ENCODE measurements around the gene TGFBR2. TPM values are rescaled to one million over a fixed set of nuclear protein-coding genes. Genes with fewer than 3 reads are reported as not detected.

TGFBR2 gene
- polyA plus RNA-seq, 4 donors: 6.0 to 77.5 (median 31.9) TPM

DNA sequence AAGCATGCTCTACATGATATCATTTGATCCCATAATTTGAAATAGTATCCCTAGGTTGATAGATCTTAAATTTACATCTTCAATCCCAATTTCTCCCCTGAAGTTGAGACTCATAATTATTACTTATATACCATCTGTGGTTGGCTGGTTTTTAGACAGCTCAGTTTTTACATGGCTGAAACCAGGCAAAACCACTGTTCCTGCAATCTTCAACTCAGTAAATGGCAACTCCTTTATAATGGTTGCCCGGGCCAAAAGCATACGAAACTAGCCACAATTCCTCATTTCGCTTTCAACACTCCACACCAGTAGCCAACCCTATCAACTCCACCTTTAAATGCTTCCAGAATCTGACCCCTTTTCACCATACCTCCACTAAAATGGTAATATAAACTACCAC, 118.5 kb downstream of the TGFBR2 start:
- FAIRE-seq: no peak
- WGBS, 3 donors: 88 to 95% (median 91%) methylated on average over 3 of the region's 3 CpGs
- H3K4me1 ChIP-seq (ENCODE audit: control insufficient read depth in 3 of 3, insufficient read depth in 2 of 3, low read depth in 1 of 3, low read length in 2 of 3): peaks cover 0 to 3% (median 0%) of the 10 kb centered on the region in 3 donors

DNA sequence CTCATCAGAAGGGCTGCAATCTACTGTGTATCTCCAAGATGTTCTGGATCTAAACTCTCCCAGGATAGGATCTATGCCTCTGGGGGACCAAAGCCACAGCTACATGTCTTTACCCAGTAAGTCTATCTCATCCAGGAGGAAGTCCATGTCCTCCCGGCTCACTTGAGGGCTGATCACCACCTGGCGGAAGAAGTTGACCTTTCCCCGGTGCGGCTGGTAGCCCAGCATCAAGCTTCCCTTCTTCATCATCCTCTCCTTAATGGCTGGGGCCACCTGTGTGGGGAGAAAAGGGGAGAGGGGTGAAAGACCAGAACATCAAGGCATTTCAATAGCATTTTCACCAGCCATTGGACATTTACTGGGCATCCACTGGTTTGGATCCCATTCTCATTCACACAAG, 121.7 kb downstream of the TGFBR2 start:
- FAIRE-seq (no peak), DNase-seq (no peak)
- WGBS, 3 donors: 94 to 99% (median 97%) methylated on average over 4 of the region's 4 CpGs
- no peaks in the 10 kb centered on the region for H3K9me3 ChIP-seq (ENCODE audit: control insufficient read depth in 2 of 2, insufficient read depth in 1 of 2, low read depth in 1 of 2, low read length in 1 of 2)
- no peak overlapping the region for H3K27ac ChIP-seq (ENCODE audit: low read depth in 1 of 3, low read length in 2 of 3)
- H3K4me1 ChIP-seq (ENCODE audit: control insufficient read depth in 3 of 3, insufficient read depth in 2 of 3, low read depth in 1 of 3, low read length in 2 of 3): no peaks in the 10 kb centered on the region
- H3K36me3 ChIP-seq (ENCODE audit: control insufficient read depth in 3 of 3, insufficient read depth in 2 of 3, low read depth in 1 of 3, low read length in 3 of 3): no peaks in the 10 kb centered on the region
- H3K4me3 ChIP-seq (ENCODE audit: low read depth in 1 of 3, low read length in 3 of 3): no peak overlapping the region
- H3K27me3 ChIP-seq (ENCODE audit: control insufficient read depth in 3 of 3, insufficient read depth in 3 of 3, low read length in 3 of 3): no peaks in the 10 kb centered on the region

More for the DNA sequence above, 118.5 kb downstream of the TGFBR2 start:
- H3K9me3 ChIP-seq (ENCODE audit: control insufficient read depth in 2 of 2, insufficient read depth in 1 of 2, low read depth in 1 of 2, low read length in 1 of 2): no peaks in the 10 kb centered on the region
- no peak overlapping the region for H3K27ac ChIP-seq (ENCODE audit: low read depth in 1 of 3, low read length in 2 of 3)
- H3K27me3 ChIP-seq (ENCODE audit: control insufficient read depth in 3 of 3, insufficient read depth in 3 of 3, low read length in 3 of 3): no peaks in the 10 kb centered on the region
- no peaks in the 10 kb centered on the region for H3K36me3 ChIP-seq (ENCODE audit: control insufficient read depth in 3 of 3, insufficient read depth in 2 of 3, low read depth in 1 of 3, low read length in 3 of 3)
- H3K4me3 ChIP-seq (ENCODE audit: low read depth in 1 of 3, low read length in 3 of 3): no peak overlapping the region
- DNase-seq: no peak

DNA sequence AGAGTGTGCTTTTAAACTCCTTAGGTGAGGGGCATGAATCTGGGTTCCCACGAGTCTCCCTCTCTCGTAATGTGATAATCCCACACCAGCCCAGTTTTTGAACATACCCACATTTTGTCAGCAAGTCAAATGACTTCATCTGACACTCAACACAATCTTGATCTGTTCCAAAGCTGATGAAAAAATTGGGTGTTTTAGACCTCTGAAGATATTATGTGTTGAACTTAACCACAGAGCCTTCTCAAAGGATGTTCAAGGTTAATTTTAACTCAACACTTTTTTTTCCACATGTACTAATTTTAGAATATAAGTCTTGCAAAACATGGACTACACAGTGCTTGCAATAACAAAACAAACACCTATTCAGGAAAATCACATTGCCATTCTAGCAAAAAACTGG, 123.1 kb downstream of the TGFBR2 start:
- no peak for DNase-seq
- Histone ChIP-seq H3K4me3 (ENCODE audit: low read depth in 1 of 3, low read length in 3 of 3) (no peak overlapping the region), H3K4me1 (ENCODE audit: control insufficient read depth in 3 of 3, insufficient read depth in 2 of 3, low read depth in 1 of 3, low read length in 2 of 3) (no peaks in the 10 kb centered on the region), H3K36me3 (ENCODE audit: control insufficient read depth in 3 of 3, insufficient read depth in 2 of 3, low read depth in 1 of 3, low read length in 3 of 3) (no peaks in the 10 kb centered on the region), H3K27ac (ENCODE audit: low read depth in 1 of 3, low read length in 2 of 3) (no peak overlapping the region), H3K9me3 (ENCODE audit: control insufficient read depth in 2 of 2, insufficient read depth in 1 of 2, low read depth in 1 of 2, low read length in 1 of 2) (no peaks in the 10 kb centered on the region), H3K27me3 (ENCODE audit: control insufficient read depth in 3 of 3, insufficient read depth in 3 of 3, low read length in 3 of 3) (no peaks in the 10 kb centered on the region)
- no peak for FAIRE-seq
- WGBS, 3 donors: 76 to 92% (median 87%) methylated on average over 2 of the region's 2 CpGs

DNA sequence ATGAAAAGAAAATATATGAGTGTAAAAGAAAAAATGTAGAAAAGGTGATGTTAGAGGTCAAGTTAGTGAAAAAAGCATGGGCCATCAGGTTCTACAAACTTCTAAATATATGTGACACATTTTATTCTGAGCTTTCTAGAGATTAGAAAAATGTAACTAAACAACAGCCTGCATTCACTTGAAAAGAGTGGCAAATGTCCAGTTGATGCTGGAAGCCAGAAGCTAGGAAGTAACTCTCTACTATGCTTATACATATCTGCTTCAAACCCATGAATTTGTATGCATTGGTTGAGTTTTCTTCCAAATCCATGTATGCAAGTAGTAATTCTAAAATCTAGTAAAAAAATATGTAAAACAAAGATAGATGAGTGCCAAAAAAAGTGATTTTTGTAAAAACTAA, 123.5 kb downstream of the TGFBR2 start:
- Histone ChIP-seq H3K36me3 (ENCODE audit: control insufficient read depth in 3 of 3, insufficient read depth in 2 of 3, low read depth in 1 of 3, low read length in 3 of 3) (no peaks in the 10 kb centered on the region), H3K4me3 (ENCODE audit: low read depth in 1 of 3, low read length in 3 of 3) (no peak overlapping the region), H3K9me3 (ENCODE audit: control insufficient read depth in 2 of 2, insufficient read depth in 1 of 2, low read depth in 1 of 2, low read length in 1 of 2) (no peaks in the 10 kb centered on the region), H3K27me3 (ENCODE audit: control insufficient read depth in 3 of 3, insufficient read depth in 3 of 3, low read length in 3 of 3) (no peaks in the 10 kb centered on the region), H3K27ac (ENCODE audit: low read depth in 1 of 3, low read length in 2 of 3) (no peak overlapping the region), H3K4me1 (ENCODE audit: control insufficient read depth in 3 of 3, insufficient read depth in 2 of 3, low read depth in 1 of 3, low read length in 2 of 3) (no peaks in the 10 kb centered on the region)
- DNase-seq (no peak), FAIRE-seq (no peak)

DNA sequence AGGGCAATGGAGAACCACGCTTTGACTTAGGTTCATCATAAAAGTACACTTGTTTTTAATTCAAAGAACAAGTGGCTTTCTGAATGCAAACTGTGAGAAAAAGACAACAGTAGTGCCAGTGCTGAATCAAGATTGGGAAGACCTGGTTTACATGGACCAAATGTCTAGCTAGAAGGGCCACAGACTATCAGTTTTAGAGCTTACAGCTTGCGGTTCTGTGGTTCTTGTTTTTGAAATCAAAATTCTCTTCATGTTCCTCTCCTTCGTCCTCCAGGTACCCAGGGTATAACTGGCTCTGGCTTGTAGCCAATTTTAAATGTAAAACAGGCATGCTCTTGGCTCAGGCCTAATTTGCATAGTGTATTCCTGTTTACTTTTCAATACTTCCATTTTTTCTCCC, 124.6 kb downstream of the TGFBR2 start:
- WGBS, 3 donors: 80 to 82% (median 82%) methylated on average over 3 of the region's 3 CpGs
- no peaks in the 10 kb centered on the region for H3K27me3 ChIP-seq (ENCODE audit: control insufficient read depth in 3 of 3, insufficient read depth in 3 of 3, low read length in 3 of 3)
- peaks cover 0 to 2% of the 10 kb centered on the region in 2 donors for H3K9me3 ChIP-seq (ENCODE audit: control insufficient read depth in 2 of 2, insufficient read depth in 1 of 2, low read depth in 1 of 2, low read length in 1 of 2)
- no peak overlapping the region for H3K27ac ChIP-seq (ENCODE audit: low read depth in 1 of 3, low read length in 2 of 3)
- DNase-seq (no peak), FAIRE-seq (no peak)
- no peaks in the 10 kb centered on the region for H3K36me3 ChIP-seq (ENCODE audit: control insufficient read depth in 3 of 3, insufficient read depth in 2 of 3, low read depth in 1 of 3, low read length in 3 of 3)
- no peak overlapping the region for H3K4me3 ChIP-seq (ENCODE audit: low read depth in 1 of 3, low read length in 3 of 3)
- no peaks in the 10 kb centered on the region for H3K4me1 ChIP-seq (ENCODE audit: control insufficient read depth in 3 of 3, insufficient read depth in 2 of 3, low read depth in 1 of 3, low read length in 2 of 3)

DNA sequence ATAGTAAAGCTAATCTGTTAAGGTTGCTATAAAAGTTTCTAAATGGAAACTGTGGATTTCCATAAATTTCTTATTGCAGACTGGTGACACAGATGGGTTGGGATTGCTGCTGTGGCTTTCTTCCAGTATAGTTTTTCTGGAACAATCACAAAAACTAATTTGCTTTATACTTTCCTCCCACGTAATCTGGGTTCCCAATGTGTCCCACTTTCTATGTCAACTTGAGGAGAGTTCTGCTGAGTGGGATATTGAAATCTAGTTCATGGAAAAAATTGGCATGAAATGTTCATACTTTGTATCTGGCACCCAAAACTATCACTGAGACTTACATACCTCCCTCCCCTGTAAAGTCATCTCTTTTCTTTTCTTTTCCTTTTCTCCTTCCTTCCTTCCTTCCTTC, 126.8 kb downstream of the TGFBR2 start:
- no peak overlapping the region for H3K27ac ChIP-seq (ENCODE audit: low read depth in 1 of 3, low read length in 2 of 3)
- no peak overlapping the region for H3K4me3 ChIP-seq (ENCODE audit: low read depth in 1 of 3, low read length in 3 of 3)
- no peak for DNase-seq
- no peak for FAIRE-seq
- H3K4me1 ChIP-seq (ENCODE audit: control insufficient read depth in 3 of 3, insufficient read depth in 2 of 3, low read depth in 1 of 3, low read length in 2 of 3): no peaks in the 10 kb centered on the region
- WGBS, 3 donors: 73 to 89% (median 87%) methylated on average over 1 of the region's 1 CpG
- H3K36me3 ChIP-seq (ENCODE audit: control insufficient read depth in 3 of 3, insufficient read depth in 2 of 3, low read depth in 1 of 3, low read length in 3 of 3): no peaks in the 10 kb centered on the region
- peaks cover 0 to 2% of the 10 kb centered on the region in 2 donors for H3K9me3 ChIP-seq (ENCODE audit: control insufficient read depth in 2 of 2, insufficient read depth in 1 of 2, low read depth in 1 of 2, low read length in 1 of 2)
- no peaks in the 10 kb centered on the region for H3K27me3 ChIP-seq (ENCODE audit: control insufficient read depth in 3 of 3, insufficient read depth in 3 of 3, low read length in 3 of 3)

DNA sequence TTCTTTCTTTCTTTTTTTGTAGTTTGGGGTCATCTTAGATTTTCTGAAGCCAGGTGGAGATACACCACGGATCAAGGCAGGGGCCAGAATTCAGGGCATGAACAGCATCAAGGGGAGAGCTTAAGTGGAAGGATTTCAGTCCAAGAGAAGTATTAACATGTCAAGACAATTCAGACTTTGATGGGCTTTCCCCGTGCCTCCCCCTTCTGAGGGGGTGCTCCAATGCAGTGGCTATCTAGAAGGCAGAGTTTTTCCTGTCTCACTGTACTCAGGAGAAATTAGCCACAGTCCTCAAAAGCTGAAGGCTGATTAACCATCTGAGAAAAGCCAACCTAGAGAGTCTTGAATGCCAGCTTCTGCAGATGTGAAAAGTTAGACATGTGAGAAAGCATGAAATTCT, 127.3 kb downstream of the TGFBR2 start:
- no peaks in the 10 kb centered on the region for H3K36me3 ChIP-seq (ENCODE audit: control insufficient read depth in 3 of 3, insufficient read depth in 2 of 3, low read depth in 1 of 3, low read length in 3 of 3)
- 63 to 80% (median 74%) methylated on average over 2 of the region's 2 CpGs for WGBS, 3 donors
- no peak for FAIRE-seq

DNA sequence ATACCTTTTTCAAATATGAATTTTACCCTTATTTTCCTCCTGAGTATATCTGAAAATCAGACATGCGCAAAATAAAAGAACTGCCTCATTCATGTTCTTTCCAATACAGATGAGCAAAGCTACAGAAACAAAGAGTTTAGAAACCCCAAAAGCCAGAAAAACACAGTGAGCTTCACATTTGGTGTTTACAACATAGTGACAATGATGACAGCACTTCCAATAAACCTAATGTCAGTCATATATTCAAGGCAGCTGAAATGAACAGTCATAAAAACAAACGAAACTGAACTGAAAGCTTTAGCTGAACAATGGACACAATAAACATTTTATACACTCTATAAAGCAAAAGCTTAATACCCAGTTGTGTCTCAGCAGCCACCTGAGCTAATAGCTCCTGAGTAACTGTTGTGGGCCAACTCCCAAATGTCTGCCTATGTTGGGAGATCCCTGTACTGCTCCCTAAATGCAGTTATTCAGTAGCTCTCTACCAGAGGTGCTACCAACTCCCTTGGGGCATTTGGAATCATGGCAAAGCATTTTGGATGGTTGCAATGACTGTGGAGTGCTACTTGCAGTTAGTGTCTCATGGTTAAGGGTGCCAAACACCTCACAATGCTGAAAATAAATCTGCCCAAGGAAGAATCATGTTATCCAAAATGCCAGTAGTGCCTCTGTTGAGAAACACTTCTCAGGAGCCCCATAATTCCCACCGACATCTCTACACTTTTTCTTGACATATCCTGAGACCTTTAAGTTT, 131.5 kb downstream of the TGFBR2 start:
- 68 to 79% (median 68%) methylated on average over 3 of the region's 3 CpGs for WGBS, 3 donors
- H3K36me3 ChIP-seq (ENCODE audit: control insufficient read depth in 3 of 3, insufficient read depth in 2 of 3, low read depth in 1 of 3, low read length in 3 of 3): no peaks in the 10 kb centered on the region
- no peaks in the 10 kb centered on the region for H3K4me1 ChIP-seq (ENCODE audit: control insufficient read depth in 3 of 3, insufficient read depth in 2 of 3, low read depth in 1 of 3, low read length in 2 of 3)
- H3K27me3 ChIP-seq (ENCODE audit: control insufficient read depth in 3 of 3, insufficient read depth in 3 of 3, low read length in 3 of 3): no peaks in the 10 kb centered on the region
- no peak overlapping the region for H3K27ac ChIP-seq (ENCODE audit: low read depth in 1 of 3, low read length in 2 of 3)
- DNase-seq: no peak
- H3K4me3 ChIP-seq (ENCODE audit: low read depth in 1 of 3, low read length in 3 of 3): no peak overlapping the region
- FAIRE-seq: no peak
- peaks cover 0 to 2% of the 10 kb centered on the region in 2 donors for H3K9me3 ChIP-seq (ENCODE audit: control insufficient read depth in 2 of 2, insufficient read depth in 1 of 2, low read depth in 1 of 2, low read length in 1 of 2)

More for the DNA sequence above, 127.3 kb downstream of the TGFBR2 start:
- no peak for DNase-seq
- no peaks in the 10 kb centered on the region for H3K4me1 ChIP-seq (ENCODE audit: control insufficient read depth in 3 of 3, insufficient read depth in 2 of 3, low read depth in 1 of 3, low read length in 2 of 3)
- H3K27ac ChIP-seq (ENCODE audit: low read depth in 1 of 3, low read length in 2 of 3): no peak overlapping the region
- peaks cover 0 to 2% of the 10 kb centered on the region in 2 donors for H3K9me3 ChIP-seq (ENCODE audit: control insufficient read depth in 2 of 2, insufficient read depth in 1 of 2, low read depth in 1 of 2, low read length in 1 of 2)
- no peak overlapping the region for H3K4me3 ChIP-seq (ENCODE audit: low read depth in 1 of 3, low read length in 3 of 3)
- H3K27me3 ChIP-seq (ENCODE audit: control insufficient read depth in 3 of 3, insufficient read depth in 3 of 3, low read length in 3 of 3): no peaks in the 10 kb centered on the region

DNA sequence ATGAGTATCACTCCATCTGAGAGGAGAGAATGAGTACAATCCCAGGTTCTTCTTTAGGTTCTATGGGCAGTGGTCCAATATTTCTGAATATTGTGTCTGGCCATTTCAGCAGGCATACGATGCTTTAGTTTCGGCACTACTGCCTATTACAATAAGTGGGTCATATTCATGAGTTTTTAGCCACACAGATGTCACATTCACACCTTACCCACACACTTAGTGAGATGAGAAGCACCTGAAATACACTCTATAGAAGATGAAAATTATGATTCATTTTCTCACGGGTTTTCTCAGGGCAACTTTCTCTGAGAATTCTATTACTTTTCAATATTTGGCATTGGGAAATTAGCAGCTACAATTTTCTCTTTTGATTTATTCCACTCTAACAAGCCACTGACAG, 132.2 kb downstream of the TGFBR2 start:
- H3K4me1 ChIP-seq (ENCODE audit: control insufficient read depth in 3 of 3, insufficient read depth in 2 of 3, low read depth in 1 of 3, low read length in 2 of 3): no peaks in the 10 kb centered on the region
- FAIRE-seq: no peak
- no peak overlapping the region for H3K4me3 ChIP-seq (ENCODE audit: low read depth in 1 of 3, low read length in 3 of 3)
- H3K27ac ChIP-seq (ENCODE audit: low read depth in 1 of 3, low read length in 2 of 3): no peak overlapping the region
- H3K27me3 ChIP-seq (ENCODE audit: control insufficient read depth in 3 of 3, insufficient read depth in 3 of 3, low read length in 3 of 3): no peaks in the 10 kb centered on the region
- DNase-seq: no peak
- H3K36me3 ChIP-seq (ENCODE audit: control insufficient read depth in 3 of 3, insufficient read depth in 2 of 3, low read depth in 1 of 3, low read length in 3 of 3): no peaks in the 10 kb centered on the region
- peaks cover 0 to 2% of the 10 kb centered on the region in 2 donors for H3K9me3 ChIP-seq (ENCODE audit: control insufficient read depth in 2 of 2, insufficient read depth in 1 of 2, low read depth in 1 of 2, low read length in 1 of 2)
- WGBS, 3 donors: 83 to 92% (median 87%) methylated on average over 3 of the region's 3 CpGs

Data from small intestine (tissue), 7 donors.